ENCODE results near the gene OGFOD3. TPM values are rescaled to one million over a fixed set of nuclear protein-coding genes. Genes with fewer than 3 reads are reported as not detected.

OGFOD3 gene, protein sequence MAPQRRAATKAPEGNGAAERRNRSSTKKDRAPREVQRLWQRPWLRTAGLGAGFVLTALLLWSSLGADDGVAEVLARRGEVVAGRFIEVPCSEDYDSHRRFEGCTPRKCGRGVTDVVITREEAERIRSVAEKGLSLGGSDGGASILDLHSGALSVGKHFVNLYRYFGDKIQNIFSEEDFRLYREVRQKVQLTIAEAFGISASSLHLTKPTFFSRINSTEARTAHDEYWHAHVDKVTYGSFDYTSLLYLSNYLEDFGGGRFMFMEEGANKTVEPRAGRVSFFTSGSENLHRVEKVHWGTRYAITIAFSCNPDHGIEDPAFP
- 10 to 100 TPM; 31.0 to 37.9 TPM for total RNA-seq
- 10 to 100 TPM; 22.7 to 29.6 (median 26.6) TPM for polyA plus RNA-seq (ENCODE audit: insufficient read length in 6 of 6)
- long read RNA-seq, donor 1, full-length matches to known transcripts = 19 of 66 reads
- long read RNA-seq, donor 1, partial matches to known transcripts = 47 of 66 reads
- long read RNA-seq, donor 1, other reads (novel, unspliced or antisense) = 0 of 66 reads
- long read RNA-seq, donor 2, full-length matches to known transcripts = 23 of 62 reads
- long read RNA-seq, donor 2, partial matches to known transcripts = 39 of 62 reads
- long read RNA-seq, donor 2, other reads (novel, unspliced or antisense) = 0 of 62 reads
- long read RNA-seq, donor 3, full-length matches to known transcripts = 18 of 18 reads
- long read RNA-seq, donor 3, partial matches to known transcripts = 0 of 18 reads
- long read RNA-seq, donor 3, other reads (novel, unspliced or antisense) = 0 of 18 reads
- long read RNA-seq, donor 4, full-length matches to known transcripts = 32 of 45 reads
- long read RNA-seq, donor 4, partial matches to known transcripts = 5 of 45 reads
- long read RNA-seq, donor 4, other reads (novel, unspliced or antisense) = 8 of 45 reads
- long read RNA-seq, donor 5, full-length matches to known transcripts = 16 of 21 reads
- long read RNA-seq, donor 5, partial matches to known transcripts = 5 of 21 reads
- long read RNA-seq, donor 5, other reads (novel, unspliced or antisense) = 0 of 21 reads
- long read RNA-seq, donor 6, full-length matches to known transcripts = 12 of 20 reads
- long read RNA-seq, donor 6, partial matches to known transcripts = 8 of 20 reads
- long read RNA-seq, donor 6, other reads (novel, unspliced or antisense) = 0 of 20 reads
- long read RNA-seq, donor 7, full-length matches to known transcripts = 5 of 5 reads
- long read RNA-seq, donor 7, partial matches to known transcripts = 0 of 5 reads
- long read RNA-seq, donor 7, other reads (novel, unspliced or antisense) = 0 of 5 reads
- long read RNA-seq, donor 8, full-length matches to known transcripts = 20 of 20 reads
- long read RNA-seq, donor 8, partial matches to known transcripts = 0 of 20 reads
- long read RNA-seq, donor 8, other reads (novel, unspliced or antisense) = 0 of 20 reads
- long read RNA-seq, donor 9 = 0 reads
- long read RNA-seq, donor 10, full-length matches to known transcripts = 48 of 64 reads
- long read RNA-seq, donor 10, partial matches to known transcripts = 3 of 64 reads
- long read RNA-seq, donor 10, other reads (novel, unspliced or antisense) = 13 of 64 reads
- long read RNA-seq, donor 11 = 0 reads
- long read RNA-seq, donor 12, full-length matches to known transcripts = 15 of 15 reads
- long read RNA-seq, donor 12, partial matches to known transcripts = 0 of 15 reads
- long read RNA-seq, donor 12, other reads (novel, unspliced or antisense) = 0 of 15 reads

DNA sequence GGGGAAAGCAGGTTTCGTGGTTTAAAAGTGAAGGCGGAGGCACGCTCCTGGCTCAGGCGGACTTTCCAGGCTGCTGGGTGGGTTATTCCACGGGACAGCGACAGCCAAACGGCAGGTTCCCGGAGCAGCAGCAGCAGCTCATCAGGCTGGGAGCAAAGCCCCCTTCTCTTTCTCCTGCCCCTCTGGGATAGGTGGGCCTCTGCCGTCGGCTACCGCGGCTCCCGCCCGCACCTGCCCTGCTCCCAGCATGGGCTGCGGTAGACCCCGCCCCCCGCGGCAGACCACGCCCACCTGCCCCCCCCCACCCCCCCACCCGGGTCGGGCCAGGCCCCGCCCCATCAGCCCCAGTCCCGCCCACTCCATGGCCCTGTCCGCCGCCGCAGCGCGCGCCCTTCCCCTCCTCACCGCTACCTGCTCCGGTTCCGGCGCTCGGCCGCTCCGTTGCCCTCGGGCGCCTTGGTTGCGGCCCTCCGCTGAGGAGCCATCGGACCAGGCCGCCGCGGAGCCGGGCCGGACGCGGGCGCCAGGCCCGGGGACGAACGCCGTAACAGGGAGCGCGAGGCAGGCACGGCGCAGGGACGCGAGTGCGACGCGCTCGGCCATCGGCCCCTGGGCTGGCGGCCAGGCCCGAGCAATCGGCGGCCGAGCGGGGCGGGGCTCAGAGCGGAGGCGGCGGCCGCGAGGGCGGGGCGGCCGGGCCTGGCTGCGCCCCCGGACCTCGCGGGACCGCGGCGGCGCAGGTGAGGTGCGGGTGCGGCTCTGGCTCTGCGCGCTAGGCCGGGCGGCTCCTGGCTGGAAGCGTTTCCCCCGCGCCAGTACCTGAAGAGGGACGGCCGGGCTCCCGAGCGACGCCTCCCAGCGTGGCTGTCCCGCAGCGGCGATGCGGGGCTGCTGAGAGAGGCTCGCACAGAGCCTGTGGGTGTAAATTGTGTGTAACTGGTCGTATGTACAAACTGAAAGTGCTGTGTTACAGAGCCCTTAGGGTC lies at the start of gene OGFOD3, which contains the start of gene HEXD:
Gene OGFOD3 (minus strand): TSS at position 586 of the 986 bp plus-strand sequence. CDS start 101 bp downstream, at position 485.
Gene HEXD (plus strand): TSS at position 347 of the 986 bp plus-strand sequence. CDS start 1,453 bp downstream, outside the sequence.
- intact Hi-C loops (cut with DNase I) = no loop called here
- ATAC-seq = peak; percentile 95

DNA sequence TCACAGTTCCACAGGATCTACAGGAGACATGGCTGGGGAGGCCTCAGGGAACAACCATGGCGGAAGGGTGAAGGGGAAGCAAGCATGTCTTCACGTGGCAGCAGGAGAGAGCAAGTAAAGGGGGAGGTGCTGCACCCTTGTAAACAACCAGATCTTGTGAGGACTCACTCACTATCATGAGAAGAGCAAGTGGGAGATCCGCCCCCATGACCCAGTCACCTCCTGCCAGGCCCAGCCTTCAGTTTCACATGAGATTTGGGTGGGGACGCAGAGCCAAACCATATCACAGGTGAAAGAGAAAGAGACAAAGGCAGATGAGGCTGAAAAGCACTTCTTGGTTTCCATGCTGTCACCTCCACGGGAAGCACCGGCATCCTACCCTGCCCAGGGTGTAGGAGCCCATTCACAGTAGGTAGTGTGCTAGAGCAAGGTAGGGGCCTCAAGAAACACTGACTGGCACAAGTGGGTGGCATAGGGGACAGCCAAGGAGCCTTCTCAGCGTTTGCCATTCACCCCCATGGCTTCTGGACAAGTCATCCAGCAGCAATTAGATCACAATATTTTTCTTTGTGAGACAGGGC lies 46.7 kb upstream of the OGFOD3 start:
- no peaks in the 10 kb centered on the region for H3K9me3 ChIP-seq
- no peak overlapping the region for H3K27ac ChIP-seq
- peaks cover 0 to 5% of the 10 kb centered on the region in 2 donors for H3K4me1 ChIP-seq
- peak in 1 of 4 donors; percentile 12 for DNase-seq
- no peak for ATAC-seq
- H3K36me3 ChIP-seq = peaks cover 0 to 97% of the 10 kb centered on the region in 2 donors
- H3K4me3 ChIP-seq = no peak overlapping the region
- TF ChIP-seq, protein P1, sequence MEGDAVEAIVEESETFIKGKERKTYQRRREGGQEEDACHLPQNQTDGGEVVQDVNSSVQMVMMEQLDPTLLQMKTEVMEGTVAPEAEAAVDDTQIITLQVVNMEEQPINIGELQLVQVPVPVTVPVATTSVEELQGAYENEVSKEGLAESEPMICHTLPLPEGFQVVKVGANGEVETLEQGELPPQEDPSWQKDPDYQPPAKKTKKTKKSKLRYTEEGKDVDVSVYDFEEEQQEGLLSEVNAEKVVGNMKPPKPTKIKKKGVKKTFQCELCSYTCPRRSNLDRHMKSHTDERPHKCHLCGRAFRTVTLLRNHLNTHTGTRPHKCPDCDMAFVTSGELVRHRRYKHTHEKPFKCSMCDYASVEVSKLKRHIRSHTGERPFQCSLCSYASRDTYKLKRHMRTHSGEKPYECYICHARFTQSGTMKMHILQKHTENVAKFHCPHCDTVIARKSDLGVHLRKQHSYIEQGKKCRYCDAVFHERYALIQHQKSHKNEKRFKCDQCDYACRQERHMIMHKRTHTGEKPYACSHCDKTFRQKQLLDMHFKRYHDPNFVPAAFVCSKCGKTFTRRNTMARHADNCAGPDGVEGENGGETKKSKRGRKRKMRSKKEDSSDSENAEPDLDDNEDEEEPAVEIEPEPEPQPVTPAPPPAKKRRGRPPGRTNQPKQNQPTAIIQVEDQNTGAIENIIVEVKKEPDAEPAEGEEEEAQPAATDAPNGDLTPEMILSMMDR (IDR thresholded peaks at IDR 0.05) = no peak
- no peaks in the 10 kb centered on the region for H3K27me3 ChIP-seq
- intact Hi-C loops (cut with DNase I) = no loop called here

More for the DNA sequence above, at the start of gene OGFOD3, which contains the start of gene HEXD:
- Histone ChIP-seq H3K4me1 (peaks cover 8 to 31% of the 10 kb centered on the region in 2 donors), H3K27me3 (no peaks in the 10 kb centered on the region), H3K36me3 (peaks cover 0 to 18% of the 10 kb centered on the region in 2 donors), H3K9me3 (no peaks in the 10 kb centered on the region), H3K27ac (peak within 1 kb of the TSS; percentile 73 to 83), H3K4me3 (peak within 1 kb of the TSS; percentile 76 to 86)
- TF ChIP-seq, protein P1 (IDR thresholded peaks at IDR 0.05) = no peak
- peak; percentile 81 to 96 (median 90) for DNase-seq

DNA sequence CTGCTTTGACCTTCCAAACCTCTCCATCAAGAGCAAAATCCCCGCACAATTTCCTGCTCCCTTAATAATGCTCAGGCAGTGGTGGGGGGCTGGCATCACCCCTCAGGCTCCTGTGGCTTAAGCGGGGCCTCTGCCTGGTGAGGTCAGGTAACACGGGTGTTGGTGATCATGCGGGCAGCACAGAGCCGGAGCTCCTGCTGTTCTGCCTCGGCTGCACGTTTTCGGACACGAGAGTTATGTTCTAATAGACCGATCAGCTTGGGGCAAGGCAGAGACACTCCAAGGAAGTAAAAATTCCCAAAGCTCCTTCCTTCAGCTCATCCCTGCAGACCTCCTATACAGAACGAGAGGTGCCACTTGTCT lies 46.2 kb upstream of the OGFOD3 start:
- H3K27ac ChIP-seq = no peak overlapping the region
- intact Hi-C loops (cut with DNase I) = no loop called here
- no peak for ATAC-seq
- no peaks in the 10 kb centered on the region for H3K27me3 ChIP-seq
- peak in 1 of 4 donors; percentile 50 for DNase-seq
- H3K36me3 ChIP-seq = peaks cover 0 to 94% of the 10 kb centered on the region in 2 donors
- no peaks in the 10 kb centered on the region for H3K9me3 ChIP-seq
- peaks cover 0 to 11% of the 10 kb centered on the region in 2 donors for H3K4me1 ChIP-seq
- H3K4me3 ChIP-seq = no peak overlapping the region
- TF ChIP-seq, protein P1 (IDR thresholded peaks at IDR 0.05) = no peak

Measured in left lung (tissue), 14 donors.